Ascending aorta (tissue), 2 donors: ENCODE measurements around the gene GPC6. TPM values are rescaled to one million over a fixed set of nuclear protein-coding genes. Genes with fewer than 3 reads are reported as not detected.

ENCODE experiments used
- DNase-seq, 2 donors: peaks; one replicate each; pipeline ENCODE4 v3.0.0-alpha.2; 2019; ENCODE audit warnings: low spot score in 2 of 2
- H3K27ac ChIP-seq, 2 donors: fragments of 200-600 bp; sonication (generic); one replicate each; pipeline ENCODE4 v1.5.1; 2016 to 2017; ENCODE audit warnings: mild to moderate bottlenecking in 1 of 2
- H3K27me3 ChIP-seq: fragments of 200-600 bp; sonication (generic); one replicate; pipeline ENCODE4 v1.5.1; 2017
- H3K36me3 ChIP-seq, 2 donors: fragments of 200-600 bp; sonication (generic); one replicate each; pipeline ENCODE4 v1.5.1; 2016
- H3K4me1 ChIP-seq, 2 donors: fragments of 200-600 bp; sonication (generic); one replicate each; pipeline ENCODE4 v1.5.1; 2016 to 2017; ENCODE audit warnings: mild to moderate bottlenecking in 1 of 2
- H3K4me3 ChIP-seq, 2 donors: fragments of 200-600 bp; sonication (generic); one replicate each; pipeline ENCODE4 v1.5.1; 2016 to 2017; ENCODE audit warnings: mild to moderate bottlenecking in 1 of 2
- H3K9me3 ChIP-seq, 2 donors: fragments of 200-600 bp; sonication (generic); one replicate each; pipeline ENCODE4 v1.5.1; 2016
- intact Hi-C: fragments of 100-400 bp; cut with DNase I; formaldehyde crosslinking; loops from one replicate; pipeline ENCODE4 v1.15.1; 2023
- total RNA-seq: library from RNA; depleted of rRNA; stranded (reverse); fragments of >200 nt; gene quantifications from one replicate; pipeline ENCODE4 v1.1.0, GENCODE V29; 2016
- TF ChIP-seq, protein P1 (sequence below), 3 experiments: fragments of 200-600 bp in 2 of 3; fragments of 450-650 bp in 1 of 3; sonication (generic) in 2 of 3; IDR thresholded peaks; one replicate each; pipeline ENCODE4 v1.5.1; 2016 to 2019; ENCODE audit warnings: antibody characterized with exemption in 3 of 3, mild to moderate bottlenecking in 1 of 3, moderate library complexity in 1 of 3

GPC6 gene
- total RNA-seq, 1 donor from 2014 or later: 23.2 TPM

DNA sequence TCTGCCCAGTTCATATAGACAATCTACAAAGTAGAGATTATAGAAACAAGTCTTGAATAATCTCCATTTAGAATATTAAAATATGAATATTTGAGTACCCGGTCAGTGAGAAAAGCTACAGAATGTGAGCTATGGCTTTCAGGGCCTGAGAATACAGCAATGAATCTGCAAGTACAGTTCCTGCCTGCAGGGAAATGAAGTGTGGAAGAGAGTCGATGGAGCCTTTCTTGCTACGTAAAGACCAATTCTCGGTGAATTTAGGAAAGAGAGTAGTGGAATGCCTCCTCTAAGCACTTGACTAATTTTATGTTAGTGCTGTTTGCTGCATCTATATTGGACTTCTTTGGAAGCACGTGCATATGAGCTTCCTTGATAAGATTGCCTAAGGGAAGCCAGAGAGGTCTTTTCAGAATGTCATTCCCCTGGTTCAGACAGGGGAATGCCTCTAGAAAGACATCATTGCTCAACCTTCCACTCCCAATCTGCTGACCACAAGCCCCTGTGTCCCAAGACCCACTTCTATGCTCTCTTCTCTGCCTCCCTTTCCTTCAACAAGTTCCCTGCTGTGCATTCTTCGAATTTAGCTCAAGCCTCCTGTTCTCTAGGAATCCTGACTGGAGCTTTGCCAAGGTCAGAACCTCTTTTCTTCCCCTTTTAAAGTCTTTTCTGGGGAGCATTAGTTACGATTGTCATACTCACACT is 41.9 kb downstream of the GPC6 start:
- intact Hi-C loops: no loop called here
- H3K36me3 ChIP-seq: no peaks in the 10 kb centered on the region
- H3K4me1 ChIP-seq: no peaks in the 10 kb centered on the region
- no peaks in the 10 kb centered on the region for H3K9me3 ChIP-seq
- H3K4me3 ChIP-seq: no peak overlapping the region
- TF ChIP-seq, protein P1, sequence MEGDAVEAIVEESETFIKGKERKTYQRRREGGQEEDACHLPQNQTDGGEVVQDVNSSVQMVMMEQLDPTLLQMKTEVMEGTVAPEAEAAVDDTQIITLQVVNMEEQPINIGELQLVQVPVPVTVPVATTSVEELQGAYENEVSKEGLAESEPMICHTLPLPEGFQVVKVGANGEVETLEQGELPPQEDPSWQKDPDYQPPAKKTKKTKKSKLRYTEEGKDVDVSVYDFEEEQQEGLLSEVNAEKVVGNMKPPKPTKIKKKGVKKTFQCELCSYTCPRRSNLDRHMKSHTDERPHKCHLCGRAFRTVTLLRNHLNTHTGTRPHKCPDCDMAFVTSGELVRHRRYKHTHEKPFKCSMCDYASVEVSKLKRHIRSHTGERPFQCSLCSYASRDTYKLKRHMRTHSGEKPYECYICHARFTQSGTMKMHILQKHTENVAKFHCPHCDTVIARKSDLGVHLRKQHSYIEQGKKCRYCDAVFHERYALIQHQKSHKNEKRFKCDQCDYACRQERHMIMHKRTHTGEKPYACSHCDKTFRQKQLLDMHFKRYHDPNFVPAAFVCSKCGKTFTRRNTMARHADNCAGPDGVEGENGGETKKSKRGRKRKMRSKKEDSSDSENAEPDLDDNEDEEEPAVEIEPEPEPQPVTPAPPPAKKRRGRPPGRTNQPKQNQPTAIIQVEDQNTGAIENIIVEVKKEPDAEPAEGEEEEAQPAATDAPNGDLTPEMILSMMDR (IDR thresholded peaks at IDR 0.05): no peak
- H3K27me3 ChIP-seq: no peaks in the 10 kb centered on the region
- no peak for DNase-seq
- H3K27ac ChIP-seq: no peak overlapping the region

DNA sequence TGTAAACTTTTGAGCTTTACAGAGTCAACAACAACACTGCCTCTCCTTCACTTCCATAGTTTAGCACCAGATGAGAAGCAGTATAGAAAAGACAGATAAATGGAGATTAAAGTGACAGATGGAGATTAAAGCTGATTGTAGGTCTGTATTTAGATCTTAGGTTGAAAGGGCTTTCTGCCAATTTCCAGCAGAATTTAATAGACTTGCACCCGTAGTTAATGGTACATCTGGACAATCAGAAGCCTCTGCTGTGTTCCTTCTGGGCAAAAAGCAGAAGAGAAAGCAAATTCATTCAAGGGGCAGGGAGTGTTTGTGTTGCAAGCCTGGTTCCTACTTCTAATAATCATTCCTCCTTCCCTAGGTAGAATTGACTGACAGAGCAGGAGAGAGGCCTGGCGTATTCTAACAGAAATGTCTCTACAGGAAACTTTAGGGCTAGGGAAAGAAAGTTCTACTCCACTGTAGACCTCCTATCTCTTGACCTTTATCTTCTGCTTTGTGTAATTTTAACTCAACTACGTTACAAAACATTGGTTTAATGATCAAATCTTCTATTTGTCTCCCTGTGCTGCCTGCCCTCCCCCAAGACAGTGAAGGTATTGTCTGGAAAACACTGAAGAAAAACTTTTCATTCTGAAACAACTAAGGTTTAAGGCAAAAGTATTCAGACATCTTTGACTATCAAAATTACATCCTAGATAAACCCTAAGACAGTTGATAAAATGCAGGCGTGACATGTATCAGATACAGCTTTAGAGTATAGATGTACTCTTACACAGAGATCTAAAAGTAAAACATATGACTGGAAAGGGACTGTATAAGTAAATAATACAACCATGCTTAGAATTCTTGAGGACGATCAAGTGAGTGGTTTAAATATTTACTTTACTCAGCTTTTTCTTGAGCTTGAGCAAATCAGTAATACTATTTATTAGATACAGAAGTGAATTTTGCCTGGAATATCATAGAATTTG is 44.4 kb downstream of the GPC6 start:
- Histone ChIP-seq H3K4me1 (no peaks in the 10 kb centered on the region), H3K27me3 (no peaks in the 10 kb centered on the region), H3K9me3 (no peaks in the 10 kb centered on the region), H3K4me3 (no peak overlapping the region), H3K27ac (no peak overlapping the region), H3K36me3 (no peaks in the 10 kb centered on the region)
- TF ChIP-seq, protein P1 (IDR thresholded peaks at IDR 0.05): no peak
- intact Hi-C loops: no loop called here
- DNase-seq: no peak

DNA sequence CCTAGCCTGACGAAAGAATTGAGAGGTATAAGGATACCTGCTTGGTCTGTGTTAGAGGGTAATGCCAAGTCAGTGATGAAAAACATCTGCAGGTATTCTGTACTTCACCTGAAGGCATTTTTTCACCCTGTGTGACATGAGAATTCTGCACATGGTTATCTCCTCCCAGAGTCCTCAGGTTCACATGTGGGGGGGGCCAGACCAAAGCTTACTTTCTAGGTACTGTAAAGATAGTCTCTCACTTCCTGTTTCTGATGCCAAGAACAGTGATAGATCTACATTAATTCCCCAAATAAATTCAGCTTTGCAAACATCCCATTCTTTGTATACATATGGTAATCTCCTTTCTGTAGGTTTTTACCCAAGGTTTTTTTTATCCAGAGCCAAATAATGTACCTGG is 53.4 kb downstream of the GPC6 start:
- Histone ChIP-seq H3K4me1 (no peaks in the 10 kb centered on the region), H3K27me3 (no peaks in the 10 kb centered on the region), H3K9me3 (no peaks in the 10 kb centered on the region), H3K36me3 (no peaks in the 10 kb centered on the region), H3K27ac (no peak overlapping the region), H3K4me3 (no peak overlapping the region)
- no peak for DNase-seq
- intact Hi-C loops: no loop called here
- TF ChIP-seq, protein P1 (IDR thresholded peaks at IDR 0.05): no peak

DNA sequence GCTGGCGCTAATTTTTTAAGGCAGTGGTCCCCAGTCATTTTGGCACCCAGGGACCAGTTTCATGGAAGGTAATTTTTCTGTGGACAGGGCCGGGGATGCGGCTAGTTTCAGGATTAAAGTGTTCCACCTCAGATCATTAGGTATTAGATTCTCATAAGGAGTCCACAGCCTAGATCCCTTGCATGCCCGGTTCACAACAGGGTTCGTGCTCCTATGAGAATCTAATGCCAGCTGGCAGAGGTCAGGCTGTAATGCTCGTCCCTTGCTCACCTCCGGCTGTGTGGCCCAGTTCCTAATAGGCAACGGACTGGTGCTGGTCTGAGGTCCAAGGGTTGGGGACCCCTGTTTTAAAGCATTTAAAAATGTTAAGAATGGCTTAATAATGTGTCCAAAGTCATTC is 54.1 kb downstream of the GPC6 start:
- Histone ChIP-seq H3K27me3 (no peaks in the 10 kb centered on the region), H3K9me3 (no peaks in the 10 kb centered on the region), H3K4me3 (no peak overlapping the region), H3K27ac (no peak overlapping the region), H3K4me1 (no peaks in the 10 kb centered on the region), H3K36me3 (no peaks in the 10 kb centered on the region)
- no peak for DNase-seq
- intact Hi-C loops: no loop called here
- TF ChIP-seq, protein P1 (IDR thresholded peaks at IDR 0.05): no peak

DNA sequence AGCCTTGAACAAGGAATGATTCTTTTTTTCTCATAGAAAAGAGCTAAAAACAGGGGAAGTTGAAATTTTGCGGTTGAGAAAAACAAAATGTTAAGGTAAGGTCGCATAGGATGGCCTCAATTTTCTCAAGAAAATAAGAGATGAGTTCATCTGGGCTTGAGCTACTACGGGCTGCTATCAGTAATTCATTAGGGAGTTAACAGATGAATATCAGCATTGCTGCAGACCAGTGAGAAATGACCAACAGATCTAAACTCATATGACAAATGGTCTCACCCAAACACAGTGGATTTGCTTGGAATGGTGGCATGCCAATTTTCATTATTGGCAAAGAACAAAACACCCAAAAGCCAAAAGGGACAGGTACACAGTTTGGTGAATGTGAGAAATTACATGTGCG is 56.6 kb downstream of the GPC6 start:
- DNase-seq: no peak
- H3K9me3 ChIP-seq: no peaks in the 10 kb centered on the region
- TF ChIP-seq, protein P1 (IDR thresholded peaks at IDR 0.05): no peak
- intact Hi-C loops: no loop called here
- H3K4me3 ChIP-seq: no peak overlapping the region
- H3K4me1 ChIP-seq: no peaks in the 10 kb centered on the region
- no peaks in the 10 kb centered on the region for H3K36me3 ChIP-seq
- H3K27me3 ChIP-seq: no peaks in the 10 kb centered on the region
- no peak overlapping the region for H3K27ac ChIP-seq
